ENCODE results near the gene NDUFB3.
"Not testable (repeated sequence)": the region's sequence is repeated elsewhere in the genome, so short reads cannot be mapped to it uniquely, and the experiment has no call there.

NDUFB3 gene

GRCh38 chr2:201071479-201072200, at the start of gene NDUFB3, which contains the start of gene HYCC2:
Gene NDUFB3 (plus strand): TSS chr2:201072001. CDS start chr2:201078883, 6,882 bp downstream.
Gene HYCC2 (minus strand): TSS chr2:201071671. CDS start chr2:201024009, 47,662 bp downstream.
- peak; percentile 98 for DNase-seq (ENCODE audit: low read depth)
- H3K4me3 ChIP-seq (ENCODE audit: low read depth, low read length), result peak within 1 kb of the TSS; percentile 97
- TF ChIP-seq CTCF (IDR thresholded peaks at IDR 0.05; ENCODE audit: insufficient read depth, low read depth, low read length, missing control alignments), result peak; percentile 30

- no peak overlapping the region for H3K4me3 ChIP-seq (ENCODE audit: low read depth, low read length)
- TF ChIP-seq CTCF (IDR thresholded peaks at IDR 0.05; ENCODE audit: insufficient read depth, low read depth, low read length, missing control alignments), result no peak
- DNase-seq (ENCODE audit: low read depth), result no peak
Measured at GRCh38 chr2:201024518-201024917, 47.3 kb upstream of the NDUFB3 start.

- not testable (repeated sequence) for DNase-seq (ENCODE audit: low read depth); H3K4me3 ChIP-seq (ENCODE audit: low read depth, low read length)
Measured at GRCh38 chr2:201034355-201034754, 37.4 kb upstream of the NDUFB3 start.

GRCh38 chr2:201038361-201038760, 33.4 kb upstream of the NDUFB3 start:
- H3K4me3 ChIP-seq (ENCODE audit: low read depth, low read length); DNase-seq (ENCODE audit: low read depth): not testable (repeated sequence)

GRCh38 chr2:201038855-201039254, 32.9 kb upstream of the NDUFB3 start:
- no peak for TF ChIP-seq CTCF (IDR thresholded peaks at IDR 0.05; ENCODE audit: insufficient read depth, low read depth, low read length, missing control alignments)
- no peak for DNase-seq (ENCODE audit: low read depth)

GRCh38 chr2:201040867-201041628, 30.8 kb upstream of the NDUFB3 start:
- no peak for TF ChIP-seq CTCF (IDR thresholded peaks at IDR 0.05; ENCODE audit: insufficient read depth, low read depth, low read length, missing control alignments)
- no peak for DNase-seq (ENCODE audit: low read depth)
- H3K4me3 ChIP-seq (ENCODE audit: low read depth, low read length), result no peak overlapping the region

More at GRCh38 chr2:201038855-201039254, 32.9 kb upstream of the NDUFB3 start:
- no peak overlapping the region for H3K4me3 ChIP-seq (ENCODE audit: low read depth, low read length)

- H3K4me3 ChIP-seq (ENCODE audit: low read depth, low read length); DNase-seq (ENCODE audit: low read depth): not testable (repeated sequence)
Measured at GRCh38 chr2:201042451-201042850, 29.4 kb upstream of the NDUFB3 start.

- not testable (repeated sequence) for DNase-seq (ENCODE audit: low read depth); H3K4me3 ChIP-seq (ENCODE audit: low read depth, low read length)
Measured at GRCh38 chr2:201043050-201043449, 28.8 kb upstream of the NDUFB3 start.

GRCh38 chr2:201046881-201047280, 24.9 kb upstream of the NDUFB3 start:
- DNase-seq (ENCODE audit: low read depth), result no peak
- H3K4me3 ChIP-seq (ENCODE audit: low read depth, low read length), result no peak overlapping the region
- TF ChIP-seq CTCF (IDR thresholded peaks at IDR 0.05; ENCODE audit: insufficient read depth, low read depth, low read length, missing control alignments), result no peak

All from GM12865 (cell line).